ENCODE data around the gene CDH4.

The CDH4 gene

DNA sequence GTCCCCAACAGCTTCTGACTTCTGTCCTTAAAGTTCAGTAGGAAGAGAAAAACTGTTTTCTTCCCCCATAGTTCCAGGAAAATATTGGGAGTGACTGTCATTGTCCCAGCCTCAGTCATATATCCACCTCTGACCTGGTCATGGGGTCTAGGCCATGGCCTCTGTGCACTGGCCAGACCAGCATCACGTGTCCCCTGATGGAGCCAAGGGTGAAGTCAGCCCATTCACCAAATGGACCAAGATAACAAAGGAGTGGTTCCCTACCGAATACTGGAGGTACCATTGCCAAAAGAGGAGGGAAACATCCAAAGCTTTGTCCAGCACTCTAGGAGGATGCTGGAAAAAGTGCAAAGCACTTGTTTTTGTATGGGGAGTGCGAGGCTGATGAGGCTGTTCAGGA, 418.2 kb downstream of the CDH4 start:
- no peak for DNase-seq (ENCODE audit: low read depth in 2 of 2)

DNA sequence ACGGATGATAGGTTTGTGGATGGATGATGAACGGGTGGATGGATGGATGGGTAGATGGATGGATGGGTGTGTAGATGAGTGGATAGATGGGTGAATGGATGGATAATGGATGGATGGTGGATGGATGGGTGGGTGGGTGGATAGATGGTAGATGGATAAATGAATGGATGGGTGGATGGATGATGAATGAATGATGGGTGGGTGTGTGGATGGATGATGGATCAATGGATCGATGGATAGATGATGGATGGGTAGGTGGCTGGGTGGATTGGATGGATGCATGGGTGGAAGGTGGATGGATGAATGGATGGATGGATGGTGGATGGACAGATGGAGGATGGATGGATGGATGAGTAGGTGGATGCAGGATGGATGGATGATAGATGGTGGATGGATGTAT, 419.5 kb downstream of the CDH4 start:
- DNase-seq (ENCODE audit: low read depth in 2 of 2), result no peak

DNA sequence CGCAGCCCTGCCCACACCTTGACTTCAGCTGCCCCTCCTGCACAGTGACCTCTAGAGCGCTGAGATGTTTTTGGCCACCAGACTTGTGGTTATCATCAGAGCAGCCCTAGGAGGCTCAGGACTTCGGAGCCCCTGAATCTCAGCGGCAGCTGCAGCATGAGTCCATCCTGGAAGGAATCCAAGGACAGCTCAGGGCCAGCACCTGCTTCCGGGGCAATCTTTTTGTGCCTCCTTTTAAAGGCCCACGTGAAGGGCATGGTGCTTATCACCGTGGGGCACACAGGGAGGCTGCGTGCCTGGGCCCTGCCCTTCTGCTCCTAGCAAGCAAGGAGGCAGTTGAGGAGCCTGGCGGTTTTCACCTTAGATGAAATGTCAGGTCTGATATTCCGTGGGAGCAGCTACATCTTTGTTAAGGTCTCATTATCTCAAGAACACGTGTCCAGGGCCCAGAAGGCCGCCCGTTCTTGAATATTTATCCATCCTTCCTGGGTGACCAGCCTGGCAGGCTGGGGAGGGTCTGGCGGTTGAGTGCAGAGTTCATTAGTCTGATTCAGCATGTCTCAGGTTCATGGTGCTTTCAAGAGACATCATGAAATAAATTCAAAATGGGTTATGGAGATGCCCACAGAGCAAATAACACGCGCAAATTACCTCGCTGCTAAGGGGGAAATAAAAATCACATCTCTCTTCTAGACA, 421.2 kb downstream of the CDH4 start:
- no peak for DNase-seq (ENCODE audit: low read depth in 2 of 2)

DNA sequence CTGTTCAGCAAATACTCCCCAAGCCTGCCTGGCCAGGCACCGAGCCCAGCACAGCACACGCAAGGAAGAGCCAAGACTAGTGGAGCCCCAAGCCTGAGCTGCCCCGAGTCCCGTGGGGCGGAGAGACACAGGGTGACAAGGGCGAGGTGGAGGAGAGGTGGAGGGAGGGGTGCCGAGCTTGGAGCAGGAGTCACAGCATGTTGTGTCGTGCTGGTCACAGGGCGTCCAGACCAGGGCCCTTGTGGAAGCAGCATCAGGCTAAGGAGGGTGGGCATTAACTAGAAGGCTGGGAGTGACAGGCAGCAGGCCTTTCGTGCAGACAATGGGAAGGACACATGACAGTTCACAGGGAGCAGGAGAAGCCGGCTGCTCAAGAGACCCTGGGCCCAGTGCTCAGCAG, 422.1 kb downstream of the CDH4 start:
- no peak for DNase-seq (ENCODE audit: low read depth in 2 of 2)

DNA sequence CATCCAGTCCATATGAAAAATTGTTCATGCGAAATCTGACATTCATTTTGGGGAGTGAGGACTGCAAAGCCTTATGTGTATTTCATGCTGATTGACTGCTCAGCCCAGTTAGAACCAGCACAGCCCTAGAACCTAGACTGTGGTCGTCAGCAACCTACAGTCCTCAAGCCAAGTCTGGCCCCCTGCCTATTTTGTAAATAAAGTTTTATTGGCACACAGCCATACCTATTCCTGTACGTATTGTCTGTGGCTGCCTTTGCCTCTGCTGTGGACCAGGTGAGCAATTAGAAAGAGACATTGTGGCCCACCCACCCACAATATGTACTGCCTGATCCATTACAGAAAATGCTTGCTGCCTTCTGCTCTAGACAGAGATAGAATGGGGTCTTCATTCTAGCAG, 422.6 kb downstream of the CDH4 start:
- DNase-seq (ENCODE audit: low read depth in 2 of 2), result no peak

DNA sequence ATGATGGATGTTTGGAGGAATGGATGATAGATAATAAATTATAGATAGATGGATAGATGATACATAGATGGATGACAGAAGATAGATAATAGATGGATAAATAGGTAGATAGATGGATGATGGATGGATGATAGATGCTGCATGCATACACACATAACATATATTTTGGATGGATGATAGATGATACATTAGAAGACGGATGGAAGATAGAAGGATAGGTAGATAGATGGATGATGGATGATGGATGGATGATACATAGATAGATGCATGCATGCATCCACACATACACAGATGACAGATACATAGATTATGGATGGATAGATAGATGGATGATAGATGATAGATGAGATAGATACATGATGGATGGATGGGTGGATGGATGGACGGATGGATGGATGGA, 425.9 kb downstream of the CDH4 start:
- no peak for DNase-seq (ENCODE audit: low read depth in 2 of 2)

DNA sequence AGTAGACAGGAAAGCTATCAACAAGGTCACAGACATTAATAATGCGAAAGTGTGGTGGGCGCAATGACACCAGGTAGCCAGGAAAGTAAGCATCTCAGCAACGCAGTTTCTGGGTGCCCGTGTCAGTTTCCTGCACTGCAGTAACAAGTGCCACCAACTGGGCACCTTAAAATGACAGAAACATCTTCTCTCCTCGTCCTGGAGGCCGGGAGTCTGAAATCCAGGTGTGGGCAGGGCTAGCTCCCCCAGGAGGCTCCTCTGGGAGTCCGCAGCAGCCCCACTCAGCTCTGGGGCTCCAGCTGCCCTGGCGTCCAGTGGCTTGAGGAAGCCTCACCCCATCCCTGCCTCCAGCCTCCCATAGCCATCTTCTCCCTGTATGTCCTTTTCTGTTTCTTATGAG, 426.4 kb downstream of the CDH4 start:
- no peak for DNase-seq (ENCODE audit: low read depth in 2 of 2)

DNA sequence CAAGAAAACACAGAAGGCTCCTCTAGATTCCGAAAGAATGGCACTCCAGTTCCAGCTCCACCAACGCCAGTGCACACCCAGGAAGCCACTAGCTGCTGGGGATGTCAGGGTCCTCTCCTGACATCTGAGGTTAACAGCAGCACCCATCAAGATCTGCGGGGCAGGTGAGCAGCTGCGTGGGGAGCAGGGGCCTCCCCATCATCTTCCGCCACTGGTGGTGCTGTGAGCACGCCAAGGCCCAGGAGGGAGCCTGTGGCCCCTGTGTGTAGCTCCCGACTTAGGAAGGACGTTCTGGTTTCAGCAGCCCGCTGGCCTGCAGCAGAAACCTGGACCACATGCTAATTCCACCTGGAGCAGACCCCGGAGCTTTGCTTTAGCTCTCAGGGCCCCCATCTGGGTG, 427.4 kb downstream of the CDH4 start:
- no peak for DNase-seq (ENCODE audit: low read depth in 2 of 2)

DNA sequence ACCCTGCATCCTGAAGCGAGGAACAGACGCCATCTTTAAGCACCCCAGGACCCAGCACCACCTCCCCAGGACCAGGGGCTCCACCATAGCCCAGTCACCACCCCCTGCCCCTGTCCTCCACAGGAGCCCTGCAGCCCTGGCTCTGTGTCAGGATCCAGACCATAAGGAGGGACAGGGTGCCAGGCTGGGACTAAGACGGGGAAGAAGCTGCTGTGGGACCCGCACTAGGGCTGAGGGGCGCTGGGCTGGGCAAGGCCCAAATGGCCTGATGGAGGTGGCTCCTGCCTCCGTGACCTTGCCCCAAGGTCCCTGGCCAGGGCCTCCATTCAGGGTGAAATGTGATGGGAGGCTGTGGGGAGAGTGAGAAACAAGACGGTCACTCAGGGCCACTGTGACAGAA, 428.0 kb downstream of the CDH4 start:
- no peak for DNase-seq (ENCODE audit: low read depth in 2 of 2)

DNA sequence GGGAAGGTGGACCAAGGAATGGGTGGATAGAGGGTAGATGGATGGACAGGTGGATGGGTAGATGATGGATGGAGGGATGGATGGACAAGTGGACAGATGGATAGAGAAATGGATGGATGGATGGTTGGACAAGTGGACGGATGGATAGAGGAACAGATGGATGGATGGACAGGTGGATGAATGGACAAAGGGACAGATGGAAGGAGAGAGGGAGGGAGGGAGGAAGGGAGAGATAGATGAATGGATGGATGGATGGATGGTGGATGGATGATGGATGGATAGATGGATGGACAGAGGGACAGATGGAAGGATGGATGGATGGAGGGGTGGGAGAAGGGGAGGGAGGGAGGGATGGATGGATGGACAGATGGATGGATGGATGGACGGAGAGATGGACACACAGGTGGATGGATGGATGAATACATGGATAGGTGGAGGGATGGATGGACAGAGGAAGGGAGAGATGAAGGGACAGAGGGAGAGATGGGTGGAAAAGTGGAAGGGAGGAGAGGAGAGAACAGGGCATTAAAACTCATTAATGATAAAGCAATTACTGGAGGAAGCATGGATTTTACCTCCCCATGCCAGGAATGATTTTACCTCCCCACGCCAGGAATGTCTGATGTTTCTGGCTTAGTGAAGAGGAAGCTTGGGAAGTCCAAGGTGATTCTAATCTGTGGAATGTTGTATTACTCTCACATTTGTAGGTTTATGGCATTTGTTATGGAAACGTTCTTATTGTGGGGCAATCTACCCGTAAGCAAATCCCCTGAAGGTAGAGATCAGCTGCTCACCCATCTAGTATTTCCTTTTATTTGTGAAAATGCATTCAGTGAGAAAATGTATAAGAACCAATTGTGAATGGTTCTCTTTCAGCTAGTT, 430.3 kb downstream of the CDH4 start:
- no peak for DNase-seq (ENCODE audit: low read depth in 2 of 2)

DNA sequence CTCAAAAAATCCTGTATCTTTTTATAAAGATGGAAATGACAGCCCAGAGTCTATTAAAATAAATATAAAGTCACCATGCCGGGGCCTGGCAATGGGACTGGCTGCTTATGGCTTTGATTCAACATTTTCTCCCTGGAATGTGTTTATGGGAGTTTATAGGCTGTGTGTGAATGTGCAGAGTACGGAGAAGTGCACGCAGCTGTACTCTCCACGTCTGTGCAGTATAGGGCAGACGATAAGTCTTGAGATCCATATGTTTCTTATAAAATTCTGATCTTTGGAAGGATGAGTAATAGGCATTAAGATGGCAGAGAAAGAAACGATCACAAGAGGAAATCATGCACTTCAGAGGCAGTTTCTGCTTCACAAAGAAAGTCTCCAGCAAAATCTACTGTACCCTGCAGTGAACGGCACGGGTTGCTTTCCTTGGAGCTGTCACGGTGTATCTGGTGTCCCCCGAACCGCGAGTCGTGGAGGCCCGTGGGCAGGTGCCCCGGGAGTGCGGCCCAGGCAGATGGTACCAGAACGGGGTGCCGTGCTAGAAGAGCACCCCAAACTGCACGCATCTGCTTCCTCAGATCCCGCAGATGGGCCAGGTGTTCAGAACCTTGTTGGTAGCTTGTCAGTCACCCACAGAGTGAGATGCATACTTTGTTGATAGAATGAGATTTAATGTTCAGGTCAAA, 431.1 kb downstream of the CDH4 start:
- no peak for DNase-seq (ENCODE audit: low read depth in 2 of 2)

DNA sequence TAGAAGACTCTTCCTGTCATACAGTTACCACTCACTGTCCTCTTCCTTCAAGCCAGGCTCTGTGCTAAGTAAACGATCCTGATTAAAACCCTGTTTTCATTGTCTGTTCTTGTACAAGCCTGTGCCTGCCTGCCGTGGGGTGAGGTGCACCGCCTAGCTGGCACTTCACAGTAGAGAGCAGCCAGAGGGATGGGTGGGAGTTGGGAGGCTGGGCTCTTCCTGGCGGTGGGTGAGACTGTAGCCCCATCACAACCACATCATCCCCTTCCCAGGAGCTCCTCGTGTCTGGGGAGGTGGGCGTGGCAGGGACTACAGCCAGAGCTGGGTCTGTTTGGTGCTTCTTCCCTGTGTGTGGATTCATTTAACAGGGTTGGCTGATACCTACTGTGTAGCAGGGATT, 431.7 kb downstream of the CDH4 start:
- no peak for DNase-seq (ENCODE audit: low read depth in 2 of 2)

DNA sequence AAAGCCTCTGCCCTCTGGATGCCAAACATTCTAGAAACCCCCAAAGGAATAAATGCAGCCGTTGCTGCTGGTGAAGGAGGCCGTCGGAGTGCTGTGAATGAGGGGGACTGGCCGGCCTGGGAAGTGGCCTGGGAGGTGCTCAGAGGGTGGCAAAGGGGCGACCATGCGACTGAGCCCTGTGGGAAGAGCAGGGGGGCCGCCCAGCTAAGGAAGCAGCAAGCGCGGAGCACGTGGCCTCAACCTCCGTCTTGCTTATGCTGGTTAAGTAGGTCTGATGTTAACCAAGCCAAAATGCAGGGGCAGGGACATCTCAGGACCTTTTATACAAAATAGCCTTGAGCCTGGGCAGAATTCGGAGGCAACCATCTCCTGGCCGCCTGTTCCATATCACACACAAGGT, 432.1 kb downstream of the CDH4 start:
- no peak for DNase-seq (ENCODE audit: low read depth in 2 of 2)

DNA sequence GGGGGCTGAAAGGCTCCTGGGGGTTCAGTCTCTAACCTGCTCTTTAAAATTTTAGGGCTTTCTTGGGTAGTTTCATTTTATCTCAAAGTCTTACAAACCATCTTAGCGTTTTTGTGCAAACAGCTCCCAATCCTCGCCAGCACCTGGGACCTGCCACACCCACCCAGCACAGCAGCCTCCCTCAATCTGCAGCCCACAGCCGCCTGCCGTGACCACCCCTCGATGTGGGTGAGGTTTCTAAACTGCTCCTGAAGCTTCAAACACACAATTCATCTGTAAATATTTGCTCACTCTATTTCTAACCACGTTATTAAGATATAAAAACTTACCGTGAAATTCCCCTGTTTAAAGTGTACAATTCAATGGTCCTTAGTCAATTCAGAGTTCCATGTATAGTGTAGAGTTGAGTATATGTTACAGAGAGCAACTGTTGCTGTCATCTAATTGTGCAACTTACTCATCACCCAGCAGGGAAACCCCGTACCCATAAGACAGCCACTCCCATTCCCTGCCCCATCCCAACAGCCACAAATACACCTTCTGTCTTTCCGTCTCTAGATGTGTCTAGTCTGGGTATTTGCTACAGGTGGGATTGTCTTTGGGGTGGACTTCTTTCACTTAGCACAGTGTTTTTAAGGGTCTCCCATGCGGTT, 432.6 kb downstream of the CDH4 start:
- no peak for DNase-seq (ENCODE audit: low read depth in 2 of 2)

DNA sequence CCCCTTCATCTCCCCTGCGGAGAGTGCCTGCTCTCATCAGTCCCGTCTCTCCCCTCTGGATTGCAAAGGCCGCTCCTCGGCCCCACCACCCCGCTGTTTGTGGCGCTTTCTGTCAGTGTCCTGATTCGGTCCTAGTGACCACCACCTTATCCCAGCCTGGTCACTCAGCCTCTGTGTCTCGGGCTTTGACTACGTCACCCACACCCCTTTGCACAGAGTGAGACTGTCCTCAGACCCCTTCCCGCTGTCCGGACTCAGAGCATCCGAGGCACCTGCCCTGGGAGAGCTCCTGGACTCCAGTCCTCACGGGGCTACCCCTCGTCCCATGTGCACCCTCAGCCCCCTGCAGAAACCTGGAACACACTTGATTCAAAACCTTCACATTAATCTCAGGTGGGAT, 433.4 kb downstream of the CDH4 start:
- no peak for DNase-seq (ENCODE audit: low read depth in 2 of 2)

DNA sequence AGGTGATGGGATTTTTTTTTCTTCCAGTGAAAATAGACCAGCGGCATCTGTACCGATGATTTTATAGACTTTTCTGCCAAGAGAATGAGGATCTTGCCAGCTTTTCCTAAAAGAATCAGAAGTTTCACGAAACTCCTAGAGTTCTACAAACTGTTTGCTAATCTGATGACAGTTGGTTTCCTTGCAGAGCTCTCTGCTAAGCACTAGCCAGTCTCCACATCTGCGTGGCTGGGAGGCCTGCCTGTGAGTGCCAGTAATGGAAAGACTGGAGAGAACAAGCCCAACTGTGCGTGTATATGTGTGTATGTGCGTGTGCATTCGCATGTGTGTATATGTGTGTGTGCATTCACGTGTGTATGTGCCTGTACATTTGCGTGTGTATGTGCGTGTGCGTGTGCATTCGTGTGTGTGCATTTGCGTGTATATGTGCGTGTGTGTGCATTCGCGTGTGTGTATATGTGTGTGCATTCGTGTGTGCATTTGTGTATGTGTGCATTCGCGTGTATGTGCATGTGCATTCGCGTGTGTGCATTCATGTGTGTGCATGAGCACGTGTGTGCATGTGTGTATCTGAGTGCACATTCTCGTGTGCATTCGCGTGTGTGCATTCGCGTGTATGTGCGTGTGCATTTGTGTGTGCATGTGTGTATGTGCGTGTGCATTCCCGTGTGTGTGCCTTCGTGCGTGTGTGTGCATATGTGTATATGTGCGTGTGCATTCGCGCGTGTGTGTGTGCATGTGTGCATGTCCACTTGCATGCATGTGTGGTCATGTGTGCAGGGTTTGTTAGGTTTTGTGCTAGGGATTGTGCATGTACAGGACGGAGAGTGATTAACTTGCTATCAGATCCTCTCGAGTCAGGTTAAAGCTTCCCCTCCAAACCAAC, 434.2 kb downstream of the CDH4 start:
- DNase-seq (ENCODE audit: low read depth in 2 of 2), result no peak

DNA sequence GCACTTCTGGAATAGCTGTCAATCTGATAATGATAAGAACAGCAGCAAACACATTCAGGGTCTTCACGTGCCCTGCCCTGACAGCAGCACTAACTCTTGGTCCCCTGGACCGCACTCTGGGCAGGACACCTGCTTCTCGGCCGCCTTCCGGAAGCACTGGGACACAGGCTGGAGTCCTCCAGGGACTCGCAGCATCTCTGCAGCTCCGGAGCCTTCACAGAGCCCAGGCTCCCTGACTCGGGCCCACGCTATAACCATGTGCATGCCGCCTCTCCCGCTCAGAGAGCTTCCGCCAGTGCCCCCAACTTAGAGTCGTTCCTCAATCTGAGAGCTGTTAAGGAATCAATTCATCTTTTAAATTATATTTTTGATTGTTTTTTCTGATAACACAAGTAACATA, 436.4 kb downstream of the CDH4 start:
- DNase-seq (ENCODE audit: low read depth in 2 of 2), result no peak

DNA sequence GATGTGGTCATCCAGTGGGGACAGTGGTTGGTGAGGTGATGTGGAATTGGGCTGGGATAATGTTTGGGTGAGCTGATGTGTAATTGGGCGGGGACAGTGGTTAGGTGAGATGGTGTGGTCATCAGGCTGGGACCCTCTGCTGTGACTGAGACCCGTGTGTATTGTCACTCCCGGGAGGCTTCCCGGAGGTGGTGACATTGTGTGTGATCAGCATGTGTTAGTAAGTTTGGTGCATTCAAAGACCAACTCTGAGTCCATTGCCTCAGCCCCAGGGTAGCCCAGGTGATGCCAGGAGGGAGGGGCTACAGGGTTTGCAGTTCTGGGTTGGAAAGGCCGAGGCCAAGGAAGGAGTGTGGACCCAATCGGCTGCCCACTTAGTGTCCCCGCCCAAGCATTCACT, 438.1 kb downstream of the CDH4 start:
- no peak for DNase-seq (ENCODE audit: low read depth in 2 of 2)

DNA sequence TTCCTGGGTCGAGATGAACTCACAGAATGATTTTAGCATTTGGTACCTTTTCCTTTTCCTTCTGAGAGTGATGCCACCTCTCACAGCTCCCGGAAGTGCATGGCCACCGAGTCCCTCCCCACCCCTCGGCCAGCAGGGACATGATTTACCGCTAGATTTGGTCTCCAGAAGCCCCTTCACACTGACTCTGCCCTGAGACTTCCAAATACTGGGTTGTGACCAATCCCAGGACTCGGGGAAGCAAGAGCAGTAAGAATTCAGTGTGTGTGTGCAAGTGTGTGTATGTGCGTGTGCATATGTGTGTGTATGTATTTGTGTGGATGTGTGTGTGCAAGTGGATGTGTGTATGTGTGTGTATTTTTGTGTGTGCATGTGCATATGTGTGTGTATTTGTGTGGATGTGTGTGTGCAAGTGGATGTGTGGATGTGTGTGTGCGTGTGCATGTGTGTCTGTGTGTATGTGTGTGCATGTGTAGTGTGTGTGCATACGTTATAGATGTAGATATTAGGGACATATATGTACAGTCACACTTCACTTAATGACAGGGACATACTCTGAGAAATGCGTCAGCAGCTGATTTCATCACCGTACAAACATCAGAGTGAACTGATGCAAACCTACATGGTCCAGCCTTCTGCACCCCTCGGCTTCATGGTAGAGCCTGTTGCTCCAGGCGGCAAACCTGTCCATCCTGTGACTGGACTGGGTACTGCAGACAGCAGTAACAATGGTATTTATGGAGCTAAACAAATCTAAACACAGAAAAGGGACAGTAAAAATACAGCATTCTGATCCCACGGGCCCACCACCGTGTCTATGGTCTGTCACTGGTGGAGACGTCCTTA, 439.2 kb downstream of the CDH4 start:
- no peak for DNase-seq (ENCODE audit: low read depth in 2 of 2)

DNA sequence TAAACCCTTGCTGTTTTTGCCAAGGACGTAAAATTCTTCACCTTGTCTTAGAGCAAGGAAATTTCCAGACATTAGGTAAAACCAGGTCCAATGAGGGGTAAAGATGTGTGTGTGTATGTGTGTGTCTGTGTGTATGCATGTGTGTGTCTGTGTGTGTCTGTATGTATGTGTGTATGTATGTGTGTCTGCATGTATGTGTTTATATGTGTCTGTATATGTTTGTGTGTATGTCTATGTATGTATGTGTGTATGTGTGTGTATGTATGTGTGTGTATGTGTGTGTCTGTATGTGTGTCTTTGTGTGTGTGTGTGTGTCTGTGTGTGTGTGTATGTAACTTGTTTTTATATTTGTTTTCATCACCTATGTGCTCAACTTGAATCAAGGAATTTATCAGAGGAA, 439.9 kb downstream of the CDH4 start:
- no peak for DNase-seq (ENCODE audit: low read depth in 2 of 2)
